T-helper 2 cell treated with Interferon-gamma antibody and Interleukin-4, amounts not matched to agents 100 ng/mL and 5 ng/mL, for 36 hours (primary cell): Measurements from ENCODE around the gene PLCB1. TPM values are rescaled to one million over a fixed set of nuclear protein-coding genes. Genes with fewer than 3 reads are reported as not detected.
"Not testable (repeated sequence)": the region's sequence is repeated elsewhere in the genome, so short reads cannot be mapped to it uniquely, and the experiment has no call there.

Experiments used
- intact Hi-C: fragments of 100-400 bp; cut with micrococcal nuclease; formaldehyde crosslinking; loops from one replicate; pipeline ENCODE4 v1.15.1; 2023
- total RNA-seq: library from RNA; stranded (reverse); gene quantifications from 2 replicates; pipeline ENCODE4 v1.2.3, GENCODE V29; 2022

The PLCB1 gene
- total RNA-seq, 1 donor from 2014 or later: 0.75 TPM

DNA sequence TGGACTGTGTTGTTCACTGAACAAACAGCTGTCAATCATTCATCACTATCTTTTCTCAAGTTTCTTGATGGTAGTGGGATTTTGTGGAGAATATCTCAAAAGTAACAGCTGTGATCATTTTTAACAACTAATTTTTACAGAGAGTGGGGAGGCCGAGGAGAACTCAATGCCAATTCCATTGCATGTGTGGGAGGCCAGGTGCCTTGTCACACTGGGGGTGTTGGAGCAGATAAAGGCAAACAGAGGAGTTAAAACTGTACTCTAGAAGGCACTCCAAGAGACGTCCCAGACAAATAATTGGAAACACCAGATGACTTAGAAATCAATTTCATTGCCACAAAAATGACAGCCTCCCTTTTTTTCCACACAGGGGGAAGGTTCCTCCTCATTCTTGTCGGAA, 669.6 kb downstream of the PLCB1 start:
- intact Hi-C loops: no loop called here

- intact Hi-C loops: no loop called here
Observed at GRCh38 chr20:8803065-8803464, 671.0 kb downstream of the PLCB1 start.

DNA sequence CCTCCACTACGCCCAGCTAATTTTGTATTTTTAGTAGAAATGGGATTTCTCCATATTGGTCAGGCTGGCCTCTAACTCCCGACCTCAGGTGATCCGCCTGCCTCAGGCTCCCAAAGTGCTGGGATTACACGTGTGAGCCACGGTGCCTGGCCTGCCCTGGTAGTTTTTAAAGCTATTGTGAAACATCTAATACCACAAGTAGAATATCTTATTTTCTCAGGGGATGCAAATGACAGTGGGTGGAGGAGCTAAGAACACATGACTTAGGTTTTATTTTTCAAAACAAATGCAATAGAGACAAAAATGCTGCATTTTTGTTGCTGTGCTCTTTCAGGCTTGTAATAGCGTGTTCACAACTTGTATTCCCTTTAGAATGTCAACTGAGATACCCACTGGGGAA, 671.9 kb downstream of the PLCB1 start:
- intact Hi-C loops: no loop called here

GRCh38 chr20:8805737-8806442, 673.8 kb downstream of the PLCB1 start:
- intact Hi-C loops: no loop called here

GRCh38 chr20:8807480-8808201, 675.6 kb downstream of the PLCB1 start:
- intact Hi-C loops: no loop called here

- intact Hi-C loops: no loop called here
Observed at GRCh38 chr20:8808202-8808535, 676.1 kb downstream of the PLCB1 start.

- intact Hi-C loops: no loop called here
Observed at GRCh38 chr20:8809107-8809953, 677.3 kb downstream of the PLCB1 start.

DNA sequence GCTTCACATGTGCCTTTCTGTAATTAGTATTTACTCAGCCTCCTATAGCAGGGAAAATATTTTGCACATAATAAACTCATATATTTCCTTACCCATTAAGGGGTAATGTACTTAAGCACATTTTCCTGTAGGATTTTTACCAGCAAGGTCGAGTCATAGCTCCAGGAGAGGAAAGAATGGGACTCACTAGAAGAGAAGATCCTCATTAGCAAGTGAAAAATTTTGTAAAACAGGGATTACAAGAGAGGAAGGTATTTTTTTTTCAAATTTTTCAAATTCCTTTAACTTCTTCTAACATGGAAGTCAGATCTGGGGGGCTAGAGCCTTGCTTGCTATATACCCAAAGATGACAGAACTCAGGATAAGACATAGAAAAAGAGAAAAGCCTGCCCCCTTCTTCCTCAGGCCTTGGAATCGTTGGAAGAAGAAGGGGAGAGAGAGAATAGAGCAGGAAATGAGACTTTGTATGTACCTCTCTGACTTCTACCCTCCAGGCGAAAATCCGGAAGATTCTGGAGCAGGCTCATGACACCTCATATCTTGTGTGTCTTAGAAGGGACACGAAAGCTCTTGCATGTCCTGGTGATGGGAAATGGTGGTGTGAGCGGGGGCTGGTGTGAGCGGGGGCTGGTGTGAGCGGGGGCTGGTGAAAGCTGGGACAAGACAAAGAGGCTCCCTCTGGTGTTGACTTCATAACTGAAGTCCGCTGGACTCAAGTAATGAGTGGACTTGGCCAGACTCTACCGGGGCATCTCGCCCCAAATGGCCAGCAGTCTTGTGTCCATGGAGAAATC, 679.9 kb downstream of the PLCB1 start:
- intact Hi-C loops: no loop called here

DNA sequence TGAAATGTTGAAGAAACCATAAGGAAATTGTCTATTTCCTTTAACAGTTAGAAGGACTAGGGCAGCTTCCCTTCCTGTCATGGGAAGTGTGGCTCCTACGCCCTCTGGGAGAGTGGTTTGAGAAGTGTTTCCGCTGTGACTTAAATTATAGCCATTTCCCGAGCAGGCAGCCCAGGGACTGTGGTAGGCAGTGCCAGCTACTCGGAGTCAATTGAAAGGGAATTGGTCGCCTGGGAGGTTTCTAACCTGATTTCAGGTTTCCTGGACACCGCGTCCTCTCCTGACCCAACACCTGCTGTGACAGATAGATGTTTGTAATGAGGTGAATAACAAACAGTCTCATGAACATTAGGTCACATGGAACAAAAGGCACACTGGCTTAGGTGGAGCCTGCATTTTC, 680.8 kb downstream of the PLCB1 start:
- intact Hi-C loops: no loop called here

DNA sequence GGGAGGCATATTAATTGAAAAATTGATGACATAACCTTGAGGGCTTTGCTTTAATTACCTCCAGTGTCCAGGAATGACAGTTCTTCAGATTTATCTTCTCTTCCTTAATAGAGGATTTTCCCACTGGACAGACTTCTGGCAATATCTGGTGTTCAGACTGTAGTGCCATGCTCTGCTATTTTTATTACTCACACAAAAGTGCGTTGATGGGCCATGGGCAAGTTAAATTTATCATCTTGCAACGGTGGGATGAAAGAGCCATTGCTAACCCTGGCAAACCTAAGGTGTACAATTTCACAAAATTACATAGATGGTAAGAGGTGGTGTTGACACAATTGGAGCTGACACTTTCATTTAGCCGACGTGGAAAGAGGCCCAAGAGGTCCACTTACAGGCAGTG, 683.1 kb downstream of the PLCB1 start:
- intact Hi-C loops: no loop called here

DNA sequence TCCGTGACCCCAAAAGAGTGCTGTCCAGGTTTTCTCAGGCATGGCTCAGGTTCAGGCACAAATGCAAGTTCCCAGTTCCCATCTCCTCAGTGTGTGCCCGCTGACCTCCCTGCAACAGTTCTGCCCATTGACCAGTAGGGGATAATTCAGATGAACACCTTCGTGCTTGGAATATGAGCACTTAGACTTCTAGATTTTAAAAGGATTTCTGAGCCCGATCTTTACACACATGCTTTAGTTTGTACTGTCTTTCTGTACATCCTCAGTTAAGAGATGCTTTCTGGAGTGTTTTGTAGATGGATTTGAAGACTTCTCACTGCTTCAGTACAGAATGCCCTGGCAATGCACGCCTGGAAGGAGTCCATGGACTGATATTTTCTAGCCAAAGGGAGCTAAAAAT, 697.2 kb downstream of the PLCB1 start:
- intact Hi-C loops: no loop called here

GRCh38 chr20:8834294-8834693, 702.2 kb downstream of the PLCB1 start:
- intact Hi-C loops: not testable (repeated sequence)

DNA sequence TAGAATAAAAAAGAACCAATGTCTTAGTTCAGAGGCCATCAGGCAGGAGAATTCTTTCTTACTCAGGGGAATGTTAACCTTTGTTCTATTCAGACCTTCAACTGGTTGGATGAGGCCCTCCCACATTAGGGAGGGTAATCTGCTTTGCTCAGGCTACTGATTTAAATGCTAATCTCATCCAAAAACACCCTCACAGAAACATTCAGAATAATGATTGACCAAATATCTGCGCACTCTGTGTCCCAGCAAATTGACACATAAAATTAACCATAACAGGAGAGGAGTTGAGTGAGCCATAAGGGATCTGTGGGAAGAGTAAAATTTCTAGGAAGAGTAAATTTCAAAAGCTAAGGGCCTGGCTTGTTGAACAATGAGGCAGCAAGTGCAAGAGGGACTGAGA, 702.8 kb downstream of the PLCB1 start:
- intact Hi-C loops: no loop called here

DNA sequence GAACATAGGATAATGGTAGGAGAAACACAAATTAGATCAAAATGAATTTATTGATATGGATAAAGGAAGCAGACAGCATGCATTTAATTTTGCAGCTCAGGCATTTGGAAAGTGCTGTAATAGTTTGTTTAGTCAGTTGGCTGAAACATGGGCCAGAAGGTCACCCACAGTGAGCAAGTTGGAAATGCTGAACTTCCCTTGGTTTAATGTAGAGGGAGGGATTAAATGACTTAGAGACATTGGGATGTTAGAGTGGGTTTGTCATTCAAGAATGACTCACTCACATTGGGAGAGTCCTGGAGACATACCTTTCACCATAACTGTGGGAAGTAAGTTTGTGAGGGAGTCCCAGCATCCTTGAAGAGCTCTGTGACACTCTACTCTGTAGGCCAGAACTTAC, 705.3 kb downstream of the PLCB1 start:
- intact Hi-C loops: no loop called here

DNA sequence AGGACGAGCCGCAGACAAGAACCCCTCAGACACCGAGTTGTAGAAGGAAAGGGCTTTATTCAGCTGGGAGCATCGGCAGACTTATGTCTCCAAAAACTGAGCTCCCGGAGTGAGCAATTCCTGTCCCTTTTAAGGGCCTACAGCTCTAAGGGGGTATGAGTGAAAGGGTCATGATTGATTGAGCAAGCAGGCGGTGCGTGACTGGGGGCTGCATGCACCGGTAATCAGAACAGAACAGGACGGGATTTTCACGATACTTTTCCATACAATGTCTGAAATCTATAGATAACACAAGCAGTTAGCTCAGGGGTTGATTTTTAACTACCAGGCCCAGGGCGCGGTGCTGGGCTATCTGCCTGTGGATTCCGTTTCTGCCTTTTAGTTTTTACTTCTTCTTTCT, 710.5 kb downstream of the PLCB1 start:
- intact Hi-C loops: no loop called here

DNA sequence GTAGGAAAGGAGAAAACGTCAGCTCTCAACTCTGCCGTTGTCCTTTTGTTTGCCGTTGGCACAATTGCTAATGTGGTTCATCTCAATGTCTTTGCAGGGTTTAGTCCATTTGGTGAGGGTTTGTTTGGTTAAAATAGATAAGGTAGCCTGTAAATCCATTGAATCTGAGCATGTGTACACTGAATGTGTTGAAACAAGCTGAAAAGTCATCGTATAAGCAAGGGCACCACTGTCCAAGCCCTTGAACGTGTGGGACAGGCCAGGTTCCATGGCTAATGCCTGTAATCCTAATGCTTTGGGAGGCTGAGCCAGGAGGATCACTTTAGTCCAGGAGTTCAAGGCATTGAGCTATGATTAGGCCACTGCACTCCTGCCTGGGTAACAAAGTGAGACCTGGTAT, 712.1 kb downstream of the PLCB1 start:
- intact Hi-C loops: no loop called here

GRCh38 chr20:8849990-8850389, 717.9 kb downstream of the PLCB1 start:
- intact Hi-C loops: no loop called here

DNA sequence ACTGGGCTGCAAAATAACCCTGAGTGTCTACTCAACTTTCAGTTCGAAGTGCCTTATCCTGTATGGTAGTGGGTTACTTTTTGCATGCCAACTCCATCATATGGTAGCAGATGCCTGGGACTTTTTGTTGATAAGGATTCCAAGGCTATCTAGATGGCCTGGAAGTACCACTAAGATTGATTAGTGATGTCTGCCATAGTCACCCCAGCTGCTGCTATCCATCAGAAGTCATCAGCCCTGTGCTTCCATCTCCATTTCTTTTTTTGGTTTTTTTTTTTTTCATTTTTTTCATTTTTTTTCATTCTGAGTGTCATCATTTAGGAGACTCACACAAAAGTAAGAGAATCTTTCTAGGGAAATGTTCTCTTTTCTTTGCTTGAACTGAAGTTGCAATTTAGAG, 719.4 kb downstream of the PLCB1 start:
- intact Hi-C loops: no loop called here

- intact Hi-C loops: not testable (repeated sequence)
Observed at GRCh38 chr20:8851919-8852318, 719.9 kb downstream of the PLCB1 start.

DNA sequence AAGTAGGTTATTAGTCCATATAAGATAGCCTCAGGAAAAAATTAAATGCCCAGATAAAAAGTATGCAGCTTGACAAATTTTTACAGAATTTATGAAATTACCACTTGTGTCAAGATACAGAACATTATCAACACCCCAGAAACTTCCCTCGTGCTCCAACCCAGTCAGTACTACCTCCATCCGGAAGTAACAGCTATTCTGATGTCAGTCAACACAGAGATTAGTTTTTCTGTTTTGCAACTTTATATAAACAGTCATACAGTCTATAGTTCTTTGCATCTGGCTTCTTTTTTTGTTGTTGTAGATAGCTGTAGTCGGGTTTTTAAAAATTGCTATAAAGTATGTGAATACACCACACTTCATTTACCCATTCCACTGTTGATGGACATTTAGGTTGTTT, 721.1 kb downstream of the PLCB1 start:
- intact Hi-C loops: not testable (repeated sequence)

DNA sequence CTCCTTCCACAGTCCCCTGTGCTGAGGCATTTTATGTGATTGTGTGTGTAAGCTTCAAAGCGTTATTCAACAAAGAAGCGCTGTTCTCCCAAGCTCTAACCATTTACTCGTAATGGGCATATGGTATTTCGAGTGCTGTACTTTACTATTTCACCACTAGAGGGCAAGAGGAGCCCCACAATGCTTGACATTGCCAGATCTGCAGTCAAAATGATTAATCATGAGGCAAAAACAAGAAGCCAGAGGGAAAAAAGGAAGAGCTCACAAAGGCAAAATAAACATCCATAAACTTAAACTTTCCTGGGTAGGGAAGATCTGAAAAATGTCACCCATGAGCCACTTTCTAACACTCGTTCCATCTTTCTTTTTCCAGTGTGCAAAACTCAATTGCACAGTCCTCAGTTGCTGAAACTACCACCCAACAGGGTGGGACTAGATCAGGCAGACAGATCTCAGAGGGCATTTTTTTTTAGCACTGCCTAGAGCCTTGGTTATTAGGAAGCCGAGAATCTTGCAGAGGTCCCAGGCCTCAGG, 721.8 kb downstream of the PLCB1 start:
- intact Hi-C loops: no loop called here
